GM12878 (cell line): Measurements from ENCODE around the gene ITPKB. TPM values are rescaled to one million over a fixed set of nuclear protein-coding genes. Genes with fewer than 3 reads are reported as not detected.

ENCODE experiments used
- ATAC-seq: fragments of 200-7000 bp; cut with Tn5 transposase; 3 replicates; pipeline ENCODE4 v1.9.1; 2020; ENCODE audit warnings: mild to moderate bottlenecking, moderate library complexity
- BruUV-seq: library from RNA; stranded (reverse); fragments of 400-500 nt; replicated peaks from 2 replicates; lab custom pipeline; 2021; lab: Mats Ljungman, UMichigan
- CTCF ChIA-PET: fragments of 300-600 bp; sonication (Branson Sonifier 250); formaldehyde crosslinking; extraction: SDS; loops from one replicate; lab custom pipeline; 2021; ENCODE audit warnings: inconsistent platforms; lab: Yijun Ruan, JAX
- POLR2A ChIA-PET: fragments of 350-600 bp; formaldehyde crosslinking; extraction: SDS; loops from one replicate; lab custom pipeline; 2021; ENCODE audit warnings: inconsistent platforms; lab: Charles Lee
- RAD21 ChIA-PET: fragments of 300-600 bp; sonication (Branson Sonifier 250); formaldehyde crosslinking; loops from one replicate; lab custom pipeline; 2023; ENCODE audit warnings: antibody characterized with exemption; ENCODE audit not compliant: unreplicated experiment; lab: Charles Lee
- SMC1A ChIA-PET: fragments of 300-600 bp; sonication (Branson Sonifier 250); formaldehyde crosslinking; loops from one replicate; lab custom pipeline; 2023; ENCODE audit not compliant: unreplicated experiment, uncharacterized antibody; lab: Charles Lee
- DNase-seq: peaks from one replicate; pipeline ENCODE4 v3.0.0-alpha.2; 2011; ENCODE audit warnings: low read depth, low spot score
- FAIRE-seq: peaks from 3 replicates; lab custom pipeline; 2011; peaks lifted over from hg19 to GRCh38; lab: Jason Lieb, UNC
- H2AFZ ChIP-seq: 2 replicates; pipeline ENCODE4 v1.6.0; 2011; ENCODE audit warnings: low read depth, low read length, control low read depth; ENCODE audit not compliant: control insufficient read depth
- H3K27ac ChIP-seq: 2 replicates; pipeline ENCODE4 v1.5.1; 2011; ENCODE audit warnings: control low read depth; ENCODE audit not compliant: control insufficient read depth, insufficient read depth
- H3K27me3 ChIP-seq, 2 experiments: replicated peaks in 1 of 2; 2 replicates each; pipeline versions ENCODE4 v1.6.0 to v1.6.1; 2011; ENCODE audit warnings: low read length in 1 of 2; ENCODE audit not compliant: control insufficient read depth in 2 of 2, insufficient read depth in 2 of 2
- H3K36me3 ChIP-seq, 2 experiments: 2 replicates each; pipeline ENCODE4 v1.5.1; 2011; ENCODE audit warnings: low read length in 1 of 2; ENCODE audit not compliant: control insufficient read depth in 2 of 2, insufficient read depth in 2 of 2
- H3K4me1 ChIP-seq: 2 replicates; pipeline ENCODE4 v1.6.1; 2011; ENCODE audit warnings: mild to moderate bottlenecking, low read length, moderate library complexity, mixed read lengths; ENCODE audit not compliant: control insufficient read depth, insufficient read depth
- H3K4me2 ChIP-seq: 2 replicates; pipeline ENCODE4 v1.6.0; 2011; ENCODE audit warnings: control low read depth; ENCODE audit not compliant: control insufficient read depth, insufficient read depth
- H3K4me3 ChIP-seq: fragments of 200-600 bp; sonication (generic); 2 replicates; pipeline ENCODE4 v1.5.1; 2016
- H3K79me2 ChIP-seq: 2 replicates; pipeline ENCODE4 v1.6.0; 2011; ENCODE audit warnings: low read length; ENCODE audit not compliant: control insufficient read depth, insufficient read depth
- H3K9ac ChIP-seq: 2 replicates; pipeline ENCODE4 v1.8.0; 2011; ENCODE audit warnings: low read length, control low read depth, mixed read lengths; ENCODE audit not compliant: control insufficient read depth, insufficient read depth
- H3K9me3 ChIP-seq: replicated peaks from 3 replicates; pipeline ENCODE4 v1.5.1; 2011; ENCODE audit warnings: mild to moderate bottlenecking, low read length; ENCODE audit not compliant: control insufficient read depth, insufficient read depth
- H4K20me1 ChIP-seq: 2 replicates; pipeline ENCODE4 v1.6.0; 2011; ENCODE audit not compliant: control insufficient read depth, insufficient read depth
- BMI1 ChIP-seq: fragments of 450-650 bp; IDR thresholded peaks from 2 replicates; pipeline ENCODE4 v1.6.1; 2016; ENCODE audit warnings: mild to moderate bottlenecking, moderate library complexity, borderline replicate concordance
- CHD2 ChIP-seq: IDR thresholded peaks from 2 replicates; pipeline ENCODE4 v1.6.1; 2011; ENCODE audit warnings: low read depth, low read length, improper control_type of control experiment, borderline replicate concordance
- DPF2 ChIP-seq: fragments of 450-650 bp; IDR thresholded peaks from 2 replicates; pipeline ENCODE4 v1.6.1; 2017; ENCODE audit warnings: mild to moderate bottlenecking
- ETV6 ChIP-seq, 2 experiments: fragments of 450-650 bp in 1 of 2; IDR thresholded peaks in 1 of 2; conservative IDR thresholded peaks in 1 of 2; 2 replicates each; pipeline ENCODE4 v1.6.1; 2014; ENCODE audit warnings: antibody characterized with exemption in 1 of 2, borderline replicate concordance in 1 of 2, low read depth in 1 of 2, mild to moderate bottlenecking in 1 of 2, moderate library complexity in 1 of 2
- IKZF1 ChIP-seq: fragments of 450-650 bp; conservative IDR thresholded peaks from 2 replicates; pipeline ENCODE4 v1.6.1; 2017; ENCODE audit warnings: antibody characterized with exemption, mild to moderate bottlenecking
- MXI1 ChIP-seq: fragments of 150-350 bp; IDR thresholded peaks from 2 replicates; pipeline ENCODE4 v1.6.1; 2011; ENCODE audit warnings: low read depth, mild to moderate bottlenecking, inconsistent platforms, low read length, improper control_type of control experiment
- NBN ChIP-seq: fragments of 450-650 bp; IDR thresholded peaks from 2 replicates; pipeline ENCODE4 v1.6.1; 2016
- PAX8 ChIP-seq: fragments of 450-650 bp; IDR thresholded peaks from 2 replicates; pipeline ENCODE4 v1.6.1; 2017; ENCODE audit warnings: mild to moderate bottlenecking, moderate library complexity
- PML ChIP-seq: IDR thresholded peaks from 2 replicates; pipeline ENCODE4 v1.6.1; 2012; ENCODE audit warnings: low read length, inconsistent platforms
- POLR2AphosphoS5 ChIP-seq: IDR thresholded peaks from 2 replicates; pipeline ENCODE4 v1.6.1; 2011; ENCODE audit warnings: mild to moderate bottlenecking, low read length, inconsistent platforms
- RAD21 ChIP-seq: IDR thresholded peaks from 2 replicates; pipeline ENCODE4 v1.6.1; 2011; ENCODE audit warnings: mild to moderate bottlenecking, low read depth, low read length, moderate library complexity; ENCODE audit not compliant: insufficient read depth
- SMC3 ChIP-seq: IDR thresholded peaks from 2 replicates; pipeline ENCODE4 v1.6.1; 2011; ENCODE audit warnings: low read length, improper control_type of control experiment, borderline replicate concordance
- SREBF1 ChIP-seq: IDR thresholded peaks from 2 replicates; pipeline ENCODE4 v1.6.1; 2012; ENCODE audit warnings: mild to moderate bottlenecking, low read length
- TAF1 ChIP-seq: IDR thresholded peaks from 2 replicates; pipeline ENCODE4 v1.6.1; 2011; ENCODE audit warnings: mild to moderate bottlenecking, low read depth, low read length, borderline replicate concordance
- WGBS: methylation state at CpG from one replicate; pipeline ENCODE4 v1.1.6; 2016; ENCODE audit warnings: low lambda C conversion rate; ENCODE audit not compliant: insufficient replicate concordance, insufficient coverage; ENCODE audit errors: missing lambda C conversion rate; 5-methylcytosine and 5-hydroxymethylcytosine counted together
- in situ Hi-C: fragments of 300-500 bp; cut with MboI; formaldehyde crosslinking; loops from 9 replicates; pipeline ENCODE4 v1.14.3; 2018; ENCODE audit warnings: mixed read lengths
- intact Hi-C: fragments of 100-400 bp; cut with micrococcal nuclease; formaldehyde crosslinking; loops from one replicate; pipeline ENCODE4 v1.14.2; 2022; ENCODE audit not compliant: unreplicated experiment
- polyA plus RNA-seq, 11 experiments: library from polyadenylated mRNA; depleted of rRNA in 4 of 11; unstranded in 6 of 11; stranded (reverse) in 5 of 11; fragments of >200 nt; fragmentation: Nextera tagmentation in 4 of 11; fragmentation: Illumina TruSeq in 1 of 11; extraction: Ambion mirVana in 4 of 11; extraction: Trizol in 1 of 11; gene quantifications; 1 replicate in 1 of 11; 2 replicates in 10 of 11; pipeline versions ENCODE4 v1.2.1 to v1.2.3, GENCODE V29; 2011 to 2016; ENCODE audit warnings: inconsistent platforms in 2 of 11, missing spikeins in 2 of 11, low read depth in 1 of 11
- total RNA-seq, 4 experiments: library from RNA; depleted of rRNA in 3 of 4; stranded (reverse); fragments of >200 nt in 3 of 4; fragmentation: Illumina TruSeq in 1 of 4; extraction: Trizol in 1 of 4; gene quantifications; 2 replicates each; pipeline versions ENCODE4 v1.2.1 to v1.2.3, GENCODE V29; 2013 to 2021
- TF ChIP-seq, protein P1 (sequence below), 3 experiments: IDR thresholded peaks in 2 of 3; conservative IDR thresholded peaks in 1 of 3; 2 replicates each; pipeline ENCODE4 v1.5.1; 2011; ENCODE audit warnings: low read depth in 3 of 3, low read length in 3 of 3, mild to moderate bottlenecking in 3 of 3, control low read depth in 2 of 3, moderate library complexity in 2 of 3, inconsistent platforms in 1 of 3, mixed read lengths in 1 of 3; ENCODE audit not compliant: control insufficient read depth in 2 of 3, insufficient read depth in 1 of 3; ENCODE audit errors: extremely low read depth in 1 of 3
- TF ChIP-seq, protein P2 (sequence below): fragments of 450-650 bp; IDR thresholded peaks from 2 replicates; pipeline ENCODE4 v1.6.1; 2017; ENCODE audit warnings: antibody characterized with exemption, mild to moderate bottlenecking, moderate library complexity
- TF ChIP-seq, protein P3 (sequence below): fragments of 450-650 bp; IDR thresholded peaks from 2 replicates; pipeline ENCODE4 v1.6.1; 2017; ENCODE audit warnings: mild to moderate bottlenecking

ITPKB gene
- total and polyA plus RNA-seq, 10 of the 15 experiments (the other 5 are each of a cell fraction or from before 2014, with no cell fraction given) = 1.3 to 38.7 (median 12.9) TPM

DNA sequence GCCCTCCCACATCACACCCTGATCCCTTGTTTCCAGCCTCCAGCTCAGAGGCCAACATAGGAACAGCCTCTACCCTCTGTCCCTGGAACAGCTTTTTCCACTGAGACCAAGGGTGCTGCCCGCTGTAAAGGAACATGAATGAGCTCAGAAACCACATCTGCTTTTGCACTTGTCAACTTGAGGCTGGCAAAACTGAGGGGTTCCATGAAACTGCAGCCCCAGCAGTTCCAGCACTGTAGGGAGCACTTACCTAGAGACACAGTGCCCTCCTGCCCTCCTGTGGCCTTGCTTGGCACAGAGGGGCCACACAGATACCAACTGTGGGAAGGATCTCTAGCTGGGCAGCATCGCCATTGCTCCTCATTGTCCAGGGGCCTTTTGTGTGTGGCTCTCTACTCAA lies 51.7 kb downstream of the ITPKB start:
- Histone ChIP-seq H3K4me1 (peaks cover 26% of the 10 kb centered on the region), H3K36me3 (peaks cover 2 to 5% of the 10 kb centered on the region in 2 experiments; a peak in 2 of 4 replicates), H3K79me2 (peaks cover 7% of the 10 kb centered on the region), H2AFZ (no peak overlapping the region), H3K9ac (no peak overlapping the region), H3K4me3 (no peak overlapping the region), H4K20me1 (no peaks in the 10 kb centered on the region), H3K4me2 (no peak overlapping the region), H3K27me3 (no peaks in the 10 kb centered on the region), H3K27ac (no peak overlapping the region), H3K9me3 (no peaks in the 10 kb centered on the region)
- RAD21 ChIA-PET = interaction anchor here (0.6 to 3.4 kb wide), 20 partner anchors 8 to 247 kb away, joined by 3 to 20 read pairs (median 4); no protein-coding TSS in a partner anchor
- DNase-seq (no peak), ATAC-seq (peak; percentile 63), FAIRE-seq (no peak)
- BruUV-seq = no TSS peak
- POLR2A ChIA-PET = interaction anchor here (1.2 to 3.6 kb wide), 4 partner anchors 9 to 44 kb away, joined by 3 to 21 read pairs (median 5); no protein-coding TSS in a partner anchor
- intact Hi-C loops = no loop called here
- CTCF ChIA-PET = interaction anchor here (0.7 to 3.7 kb wide), 19 partner anchors 10 to 262 kb away, joined by 3 to 40 read pairs (median 6); no protein-coding TSS in a partner anchor
- WGBS = 97% methylated on average over 2 of the region's 2 CpGs
- in situ Hi-C loops = no loop called here
- SMC1A ChIA-PET = interaction anchor here (0.8 to 2.9 kb wide), 17 partner anchors 8 to 331 kb away, joined by 3 to 20 read pairs (median 7); no protein-coding TSS in a partner anchor
- TF ChIP-seq RAD21 (peak; percentile 43), SMC3 (peak; percentile 15; the same call in 1 of the 2 replicates), MXI1 (no peak), BMI1 (no peak), PML (no peak), SREBF1 (no peak), NBN (no peak), PAX8 (no peak), POLR2AphosphoS5 (no peak), DPF2 (no peak), CHD2 (no peak), TAF1 (no peak), IKZF1 (no peak), ETV6 (conservative IDR thresholded peaks at IDR 0.05 in 1 of 2, IDR thresholded peaks at IDR 0.05 in 1 of 2; ENCODE audit: borderline replicate concordance in 1 of 2, low read depth in 1 of 2) (no peak)
- TF ChIP-seq, protein P1, sequence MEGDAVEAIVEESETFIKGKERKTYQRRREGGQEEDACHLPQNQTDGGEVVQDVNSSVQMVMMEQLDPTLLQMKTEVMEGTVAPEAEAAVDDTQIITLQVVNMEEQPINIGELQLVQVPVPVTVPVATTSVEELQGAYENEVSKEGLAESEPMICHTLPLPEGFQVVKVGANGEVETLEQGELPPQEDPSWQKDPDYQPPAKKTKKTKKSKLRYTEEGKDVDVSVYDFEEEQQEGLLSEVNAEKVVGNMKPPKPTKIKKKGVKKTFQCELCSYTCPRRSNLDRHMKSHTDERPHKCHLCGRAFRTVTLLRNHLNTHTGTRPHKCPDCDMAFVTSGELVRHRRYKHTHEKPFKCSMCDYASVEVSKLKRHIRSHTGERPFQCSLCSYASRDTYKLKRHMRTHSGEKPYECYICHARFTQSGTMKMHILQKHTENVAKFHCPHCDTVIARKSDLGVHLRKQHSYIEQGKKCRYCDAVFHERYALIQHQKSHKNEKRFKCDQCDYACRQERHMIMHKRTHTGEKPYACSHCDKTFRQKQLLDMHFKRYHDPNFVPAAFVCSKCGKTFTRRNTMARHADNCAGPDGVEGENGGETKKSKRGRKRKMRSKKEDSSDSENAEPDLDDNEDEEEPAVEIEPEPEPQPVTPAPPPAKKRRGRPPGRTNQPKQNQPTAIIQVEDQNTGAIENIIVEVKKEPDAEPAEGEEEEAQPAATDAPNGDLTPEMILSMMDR (IDR thresholded peaks at IDR 0.05 in 2 of 3, conservative IDR thresholded peaks at IDR 0.05 in 1 of 3; ENCODE audit: control insufficient read depth in 2 of 3, extremely low read depth in 1 of 3, insufficient read depth in 1 of 3, low read depth in 3 of 3, low read length in 3 of 3) = peak; percentile 11 to 36 (median 35); a peak in 4 of 6 replicates
- TF ChIP-seq, protein P2, sequence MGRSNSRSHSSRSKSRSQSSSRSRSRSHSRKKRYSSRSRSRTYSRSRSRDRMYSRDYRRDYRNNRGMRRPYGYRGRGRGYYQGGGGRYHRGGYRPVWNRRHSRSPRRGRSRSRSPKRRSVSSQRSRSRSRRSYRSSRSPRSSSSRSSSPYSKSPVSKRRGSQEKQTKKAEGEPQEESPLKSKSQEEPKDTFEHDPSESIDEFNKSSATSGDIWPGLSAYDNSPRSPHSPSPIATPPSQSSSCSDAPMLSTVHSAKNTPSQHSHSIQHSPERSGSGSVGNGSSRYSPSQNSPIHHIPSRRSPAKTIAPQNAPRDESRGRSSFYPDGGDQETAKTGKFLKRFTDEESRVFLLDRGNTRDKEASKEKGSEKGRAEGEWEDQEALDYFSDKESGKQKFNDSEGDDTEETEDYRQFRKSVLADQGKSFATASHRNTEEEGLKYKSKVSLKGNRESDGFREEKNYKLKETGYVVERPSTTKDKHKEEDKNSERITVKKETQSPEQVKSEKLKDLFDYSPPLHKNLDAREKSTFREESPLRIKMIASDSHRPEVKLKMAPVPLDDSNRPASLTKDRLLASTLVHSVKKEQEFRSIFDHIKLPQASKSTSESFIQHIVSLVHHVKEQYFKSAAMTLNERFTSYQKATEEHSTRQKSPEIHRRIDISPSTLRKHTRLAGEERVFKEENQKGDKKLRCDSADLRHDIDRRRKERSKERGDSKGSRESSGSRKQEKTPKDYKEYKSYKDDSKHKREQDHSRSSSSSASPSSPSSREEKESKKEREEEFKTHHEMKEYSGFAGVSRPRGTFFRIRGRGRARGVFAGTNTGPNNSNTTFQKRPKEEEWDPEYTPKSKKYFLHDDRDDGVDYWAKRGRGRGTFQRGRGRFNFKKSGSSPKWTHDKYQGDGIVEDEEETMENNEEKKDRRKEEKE = no peak
- TF ChIP-seq, protein P3, sequence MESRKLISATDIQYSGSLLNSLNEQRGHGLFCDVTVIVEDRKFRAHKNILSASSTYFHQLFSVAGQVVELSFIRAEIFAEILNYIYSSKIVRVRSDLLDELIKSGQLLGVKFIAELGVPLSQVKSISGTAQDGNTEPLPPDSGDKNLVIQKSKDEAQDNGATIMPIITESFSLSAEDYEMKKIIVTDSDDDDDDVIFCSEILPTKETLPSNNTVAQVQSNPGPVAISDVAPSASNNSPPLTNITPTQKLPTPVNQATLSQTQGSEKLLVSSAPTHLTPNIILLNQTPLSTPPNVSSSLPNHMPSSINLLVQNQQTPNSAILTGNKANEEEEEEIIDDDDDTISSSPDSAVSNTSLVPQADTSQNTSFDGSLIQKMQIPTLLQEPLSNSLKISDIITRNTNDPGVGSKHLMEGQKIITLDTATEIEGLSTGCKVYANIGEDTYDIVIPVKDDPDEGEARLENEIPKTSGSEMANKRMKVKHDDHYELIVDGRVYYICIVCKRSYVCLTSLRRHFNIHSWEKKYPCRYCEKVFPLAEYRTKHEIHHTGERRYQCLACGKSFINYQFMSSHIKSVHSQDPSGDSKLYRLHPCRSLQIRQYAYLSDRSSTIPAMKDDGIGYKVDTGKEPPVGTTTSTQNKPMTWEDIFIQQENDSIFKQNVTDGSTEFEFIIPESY = no peak
